ENCODE measurements around the gene TRIM42.

- no peak for TF ChIP-seq CTCF (IDR thresholded peaks at IDR 0.05; ENCODE audit: insufficient read depth, low read depth, low read length)
- TF ChIP-seq EZH2 (IDR thresholded peaks at IDR 0.05; ENCODE audit: insufficient read depth, low read length) = no peak
Observed at GRCh38 chr3:140705954-140706353, 28.1 kb downstream of the TRIM42 start.
